Measurements from ENCODE around the gene BCAM. TPM values are rescaled to one million over a fixed set of nuclear protein-coding genes. Genes with fewer than 3 reads are reported as not detected.

The BCAM gene
- total and polyA plus RNA-seq, 2 donors (not counting 3 experiments of a cell fraction or from before 2014, with no cell fraction given) = 23.9 to 28.5 TPM

- Histone ChIP-seq H3K27me3 (ENCODE audit: control insufficient read depth in 2 of 2, insufficient read depth in 2 of 2, low read length in 2 of 2) (no peaks in the 10 kb centered on the region), H3K36me3 (ENCODE audit: control insufficient read depth in 2 of 2, extremely low read depth in 1 of 2, insufficient read depth in 2 of 2, low read length in 2 of 2) (peaks cover 0 to 7% of the 10 kb centered on the region in 2 experiments), H3K4me1 (ENCODE audit: control insufficient read depth, extremely low read depth, insufficient read depth, low read length) (peaks cover 39% of the 10 kb centered on the region), H3K79me2 (ENCODE audit: control insufficient read depth, insufficient read depth, low read length) (peaks cover 93% of the 10 kb centered on the region), H3K4me2 (ENCODE audit: insufficient read depth, low read length) (no peak overlapping the region), H3K4me3 (replicated peaks in 1 of 3; ENCODE audit: insufficient read depth in 1 of 3, low read depth in 1 of 3, low read length in 3 of 3) (no peak overlapping the region), H3K9me3 (replicated peaks; ENCODE audit: control insufficient read depth, insufficient read depth, low read length) (no peaks in the 10 kb centered on the region), H3K27ac (ENCODE audit: insufficient read depth, low read depth, low read length) (peak overlapping the region; percentile 99), H4K20me1 (replicated peaks; ENCODE audit: control insufficient read depth, extremely low read depth, insufficient read depth, low read length) (no peaks in the 10 kb centered on the region), H2AFZ (ENCODE audit: low read depth, low read length) (no peak overlapping the region), H3K9ac (replicated peaks; ENCODE audit: extremely low read depth, insufficient read depth, low read length) (no peak overlapping the region), H3K9me1 (replicated peaks; ENCODE audit: control insufficient read depth, extremely low read depth, insufficient read depth, low read length) (no peaks in the 10 kb centered on the region)
- TF ChIP-seq POLR2AphosphoS5 (IDR thresholded peaks at IDR 0.05; ENCODE audit: insufficient read depth, low read depth, low read length) (no peak), FOS (IDR thresholded peaks at IDR 0.05; ENCODE audit: borderline replicate concordance, insufficient read depth, low read length) (no peak), POLR2A (IDR thresholded peaks at IDR 0.05; ENCODE audit: low read depth, low read length) (no peak), EZH2 (IDR thresholded peaks at IDR 0.05; ENCODE audit: borderline replicate concordance, low read depth, low read length, severe bottlenecking) (no peak), MAX (IDR thresholded peaks at IDR 0.05; ENCODE audit: insufficient read depth, insufficient read length) (no peak), GATA2 (IDR thresholded peaks at IDR 0.05; ENCODE audit: insufficient read depth, insufficient read length, low read depth, low read length) (no peak), MYC (IDR thresholded peaks at IDR 0.05; ENCODE audit: low read depth, low read length) (no peak), JUN (IDR thresholded peaks at IDR 0.05; ENCODE audit: borderline replicate concordance, insufficient read depth, insufficient read length, low read depth) (no peak)
- TF ChIP-seq, protein P1, sequence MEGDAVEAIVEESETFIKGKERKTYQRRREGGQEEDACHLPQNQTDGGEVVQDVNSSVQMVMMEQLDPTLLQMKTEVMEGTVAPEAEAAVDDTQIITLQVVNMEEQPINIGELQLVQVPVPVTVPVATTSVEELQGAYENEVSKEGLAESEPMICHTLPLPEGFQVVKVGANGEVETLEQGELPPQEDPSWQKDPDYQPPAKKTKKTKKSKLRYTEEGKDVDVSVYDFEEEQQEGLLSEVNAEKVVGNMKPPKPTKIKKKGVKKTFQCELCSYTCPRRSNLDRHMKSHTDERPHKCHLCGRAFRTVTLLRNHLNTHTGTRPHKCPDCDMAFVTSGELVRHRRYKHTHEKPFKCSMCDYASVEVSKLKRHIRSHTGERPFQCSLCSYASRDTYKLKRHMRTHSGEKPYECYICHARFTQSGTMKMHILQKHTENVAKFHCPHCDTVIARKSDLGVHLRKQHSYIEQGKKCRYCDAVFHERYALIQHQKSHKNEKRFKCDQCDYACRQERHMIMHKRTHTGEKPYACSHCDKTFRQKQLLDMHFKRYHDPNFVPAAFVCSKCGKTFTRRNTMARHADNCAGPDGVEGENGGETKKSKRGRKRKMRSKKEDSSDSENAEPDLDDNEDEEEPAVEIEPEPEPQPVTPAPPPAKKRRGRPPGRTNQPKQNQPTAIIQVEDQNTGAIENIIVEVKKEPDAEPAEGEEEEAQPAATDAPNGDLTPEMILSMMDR (IDR thresholded peaks at IDR 0.05; ENCODE audit: extremely low read depth in 1 of 2, insufficient read depth in 1 of 2, low read depth in 1 of 2, low read length in 2 of 2) = no peak
- intact Hi-C loops (cut with micrococcal nuclease) = no loop called here
- BruUV-seq (replicated peaks) = no TSS peak
- no peak for FAIRE-seq
- POLR2A ChIA-PET = no interaction called here
- dilution Hi-C loops (cut with MboI; ENCODE audit: extremely low pct_ligation_motif_present, low sequenced_read_pairs) = no loop called here
- CTCF ChIA-PET = interaction anchor here (1.2 kb wide), 1 partner anchor 19 kb away, joined by 4 read pairs; no protein-coding TSS in a partner anchor
- no peak for DNase-seq (ENCODE audit: low read depth, low spot score)
These were observed 42.5 kb downstream of the BCAM start for GRCh38 chr19:44851427-44851826.

Measured in endothelial cell of umbilical vein (primary cell).